HFFc6 (cell line): ENCODE results near the gene DLGAP4. TPM values are rescaled to one million over a fixed set of nuclear protein-coding genes. Genes with fewer than 3 reads are reported as not detected.

Experiments used
- DNase-seq: peaks from one replicate; pipeline ENCODE4 v3.0.0-alpha.2; 2018
- H3K27ac Mint-ChIP-seq: 2 replicates; pipeline ENCODE4 v1.8.0; 2020; ENCODE audit warnings: mild to moderate bottlenecking, mixed read lengths
- H3K27me3 Mint-ChIP-seq: 2 replicates; pipeline ENCODE4 v1.8.0; 2021; ENCODE audit warnings: mild to moderate bottlenecking, moderate library complexity, mixed read lengths; ENCODE audit not compliant: insufficient read depth
- H3K36me3 Mint-ChIP-seq: 2 replicates; pipeline ENCODE4 v1.8.0; 2021; ENCODE audit warnings: low read depth, mixed read lengths
- H3K4me1 Mint-ChIP-seq: 2 replicates; pipeline ENCODE4 v1.8.0; 2020; ENCODE audit warnings: low read depth, mixed read lengths
- H3K4me3 Mint-ChIP-seq: 2 replicates; pipeline ENCODE4 v1.8.0; 2020; ENCODE audit warnings: mild to moderate bottlenecking, moderate library complexity, mixed read lengths
- H3K9me3 Mint-ChIP-seq: 2 replicates; pipeline ENCODE4 v1.8.0; 2020; ENCODE audit warnings: mild to moderate bottlenecking, mixed read lengths
- total RNA-seq, 6 experiments: library from RNA; stranded (reverse); fragmentation: NEBNext Ultra II Directional; extraction: Animal tissue kit (Norgen Biotek cat#: 25700); gene quantifications; 2 replicates in 1 of 6; 3 replicates in 5 of 6; pipeline ENCODE4 v1.2.3, GENCODE V29; 2021
- TF ChIP-seq, protein P1 (sequence below): fragments of 200-600 bp; sonication (generic); IDR thresholded peaks from 2 replicates; pipeline ENCODE4 v1.5.0; 2021; ENCODE audit warnings: antibody characterized with exemption, mild to moderate bottlenecking

The DLGAP4 gene
- total RNA-seq, 6 experiments from 2014 or later: 118 to 150 (median 140) TPM

DNA sequence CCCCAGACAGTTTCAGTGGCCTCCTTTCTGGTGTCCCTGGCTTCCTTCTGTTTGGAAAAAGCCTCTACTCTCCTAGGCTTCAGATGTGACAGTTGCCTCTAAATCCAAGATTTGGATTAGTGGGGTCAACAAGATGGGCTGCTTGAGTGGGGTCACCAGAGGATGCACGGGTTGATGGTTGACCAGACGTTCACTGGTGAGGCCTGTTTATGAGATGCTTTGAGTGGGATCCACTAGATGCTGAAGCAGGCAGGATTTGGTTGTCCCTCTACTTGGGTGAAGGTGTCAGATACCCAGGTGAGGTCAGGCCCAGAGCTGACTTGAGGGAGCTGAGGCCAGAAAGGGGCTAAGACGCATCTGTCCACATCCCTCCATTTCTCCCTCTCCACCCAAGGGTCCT is 8.1 kb upstream of the DLGAP4 start:
- Mint-ChIP-seq H3K4me3 (no peak overlapping the region), H3K27ac (no peak overlapping the region), H3K36me3 (no peaks in the 10 kb centered on the region), H3K9me3 (no peaks in the 10 kb centered on the region), H3K4me1 (no peaks in the 10 kb centered on the region), H3K27me3 (peaks cover 53% of the 10 kb centered on the region)
- no peak for DNase-seq
- TF ChIP-seq, protein P1, sequence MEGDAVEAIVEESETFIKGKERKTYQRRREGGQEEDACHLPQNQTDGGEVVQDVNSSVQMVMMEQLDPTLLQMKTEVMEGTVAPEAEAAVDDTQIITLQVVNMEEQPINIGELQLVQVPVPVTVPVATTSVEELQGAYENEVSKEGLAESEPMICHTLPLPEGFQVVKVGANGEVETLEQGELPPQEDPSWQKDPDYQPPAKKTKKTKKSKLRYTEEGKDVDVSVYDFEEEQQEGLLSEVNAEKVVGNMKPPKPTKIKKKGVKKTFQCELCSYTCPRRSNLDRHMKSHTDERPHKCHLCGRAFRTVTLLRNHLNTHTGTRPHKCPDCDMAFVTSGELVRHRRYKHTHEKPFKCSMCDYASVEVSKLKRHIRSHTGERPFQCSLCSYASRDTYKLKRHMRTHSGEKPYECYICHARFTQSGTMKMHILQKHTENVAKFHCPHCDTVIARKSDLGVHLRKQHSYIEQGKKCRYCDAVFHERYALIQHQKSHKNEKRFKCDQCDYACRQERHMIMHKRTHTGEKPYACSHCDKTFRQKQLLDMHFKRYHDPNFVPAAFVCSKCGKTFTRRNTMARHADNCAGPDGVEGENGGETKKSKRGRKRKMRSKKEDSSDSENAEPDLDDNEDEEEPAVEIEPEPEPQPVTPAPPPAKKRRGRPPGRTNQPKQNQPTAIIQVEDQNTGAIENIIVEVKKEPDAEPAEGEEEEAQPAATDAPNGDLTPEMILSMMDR: no peak

DNA sequence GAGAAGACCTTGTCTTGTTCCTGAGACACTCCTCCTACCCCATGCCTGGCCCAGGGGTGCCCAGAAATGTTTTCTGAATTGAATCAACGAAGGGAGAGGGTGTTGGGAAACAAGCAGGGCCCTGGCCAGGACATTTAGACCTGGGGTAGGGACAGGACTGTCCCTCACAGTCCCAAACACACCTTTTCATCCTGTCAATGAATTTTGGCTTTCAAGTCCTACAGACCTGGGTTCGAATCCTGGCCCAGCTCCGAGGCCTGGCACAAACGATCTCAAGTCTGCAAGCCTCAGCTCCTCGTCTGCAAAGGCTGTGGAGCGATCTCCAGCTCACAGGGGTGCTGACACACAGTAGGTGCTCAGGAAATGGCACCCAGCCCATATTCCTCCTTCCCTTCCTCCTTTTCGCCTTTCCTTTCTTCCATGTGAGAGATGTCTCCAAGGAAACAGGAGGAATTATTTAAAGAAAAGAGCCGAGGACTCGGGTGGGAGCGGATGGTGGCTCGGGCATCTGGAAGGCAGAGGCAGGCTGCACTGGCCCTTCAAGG is 7.3 kb upstream of the DLGAP4 start:
- no peaks in the 10 kb centered on the region for H3K36me3 Mint-ChIP-seq
- DNase-seq: no peak
- H3K4me3 Mint-ChIP-seq: no peak overlapping the region
- H3K4me1 Mint-ChIP-seq: no peaks in the 10 kb centered on the region
- H3K9me3 Mint-ChIP-seq: no peaks in the 10 kb centered on the region
- TF ChIP-seq, protein P1: no peak
- peaks cover 50% of the 10 kb centered on the region for H3K27me3 Mint-ChIP-seq
- no peak overlapping the region for H3K27ac Mint-ChIP-seq

DNA sequence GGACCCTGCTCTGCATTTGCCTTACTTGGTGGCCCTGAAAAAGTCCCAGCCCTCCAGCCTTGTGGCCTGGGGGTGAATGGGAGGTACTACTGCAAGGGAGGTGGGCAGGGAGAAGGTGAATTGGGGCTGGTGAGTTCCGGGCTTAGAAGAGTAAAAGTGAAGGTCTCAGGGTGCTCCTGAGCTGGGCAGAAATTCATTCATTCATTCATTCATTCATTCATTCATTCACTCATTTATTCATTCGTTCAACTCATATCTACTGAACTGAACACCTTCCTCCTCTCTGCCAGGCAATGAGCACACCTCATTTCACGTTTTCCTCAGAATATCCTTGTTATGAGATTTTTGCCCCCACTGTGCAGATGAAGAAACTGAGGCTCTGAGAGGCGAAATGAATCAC is 6.7 kb upstream of the DLGAP4 start:
- Mint-ChIP-seq H3K27me3 (peaks cover 48% of the 10 kb centered on the region), H3K4me3 (no peak overlapping the region), H3K36me3 (no peaks in the 10 kb centered on the region), H3K9me3 (no peaks in the 10 kb centered on the region), H3K4me1 (no peaks in the 10 kb centered on the region), H3K27ac (no peak overlapping the region)
- TF ChIP-seq, protein P1: no peak
- no peak for DNase-seq

DNA sequence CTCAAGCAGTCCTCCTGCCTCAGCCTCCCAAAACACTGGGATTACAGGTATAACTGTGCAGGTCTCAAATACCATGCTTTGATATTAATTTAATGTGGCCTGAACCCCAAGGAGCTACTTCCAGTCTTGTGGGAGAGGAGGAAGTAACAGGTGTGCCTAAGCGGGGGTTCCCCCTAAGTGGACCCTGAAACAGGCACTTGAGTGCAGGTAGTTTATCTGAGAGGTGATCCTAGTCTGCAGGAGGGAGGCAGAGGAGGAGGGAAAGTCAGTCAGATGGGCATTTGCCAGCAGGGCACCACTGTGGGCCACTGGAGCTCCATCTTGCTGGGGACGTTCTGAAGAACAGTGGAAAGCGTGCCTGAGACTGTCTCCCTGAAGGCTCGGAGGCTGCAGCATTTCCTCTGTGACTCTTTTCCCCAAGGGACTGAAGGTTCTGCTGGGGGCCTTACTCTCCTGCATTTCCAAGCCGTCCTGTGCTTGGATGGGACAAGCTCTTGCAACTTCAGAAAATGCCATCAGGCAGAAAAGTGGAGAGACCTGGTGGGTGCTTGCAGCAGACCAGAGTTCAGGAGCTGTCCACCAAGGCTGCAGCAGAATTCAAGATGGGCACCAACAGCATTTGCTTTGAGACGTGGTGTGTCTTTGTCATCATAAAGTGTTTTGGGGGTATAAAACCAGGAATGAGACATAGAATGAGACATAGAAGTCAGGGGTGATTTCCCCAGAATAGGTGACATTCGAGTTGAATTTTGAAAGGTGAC is 4.6 kb upstream of the DLGAP4 start:
- H3K9me3 Mint-ChIP-seq: no peaks in the 10 kb centered on the region
- no peak overlapping the region for H3K4me3 Mint-ChIP-seq
- TF ChIP-seq, protein P1: no peak
- H3K27ac Mint-ChIP-seq: no peak overlapping the region
- no peak for DNase-seq
- H3K36me3 Mint-ChIP-seq: no peaks in the 10 kb centered on the region
- H3K4me1 Mint-ChIP-seq: no peaks in the 10 kb centered on the region
- peaks cover 47% of the 10 kb centered on the region for H3K27me3 Mint-ChIP-seq

DNA sequence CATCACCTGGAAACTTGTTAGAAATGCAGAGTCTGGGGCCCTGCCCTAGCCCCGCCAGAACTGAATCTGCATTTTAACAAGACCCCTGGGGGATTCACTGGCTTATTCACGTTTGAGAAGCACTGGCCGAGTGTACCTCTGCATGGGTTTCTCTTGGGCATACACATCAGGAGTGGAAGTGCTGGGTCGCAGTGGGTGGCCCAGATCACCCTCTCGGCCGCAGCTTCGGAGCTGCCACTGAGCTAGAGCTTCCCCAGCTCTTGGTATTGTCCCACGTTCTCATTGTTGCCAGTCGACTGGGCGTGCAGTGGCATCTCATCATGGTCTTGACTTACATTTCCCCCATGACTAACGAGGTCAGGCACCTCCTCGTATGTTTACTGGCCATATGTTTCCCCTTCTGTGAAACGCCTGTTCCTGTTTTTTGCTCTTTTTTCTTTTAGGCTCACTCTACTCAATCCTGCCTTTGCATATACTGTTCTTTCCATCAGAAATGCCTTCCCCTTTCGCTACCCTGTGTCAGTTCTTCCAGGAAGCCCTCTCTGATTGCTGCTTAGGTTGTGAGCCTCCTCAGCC is 3.0 kb upstream of the DLGAP4 start:
- Mint-ChIP-seq H3K27me3 (peaks cover 46% of the 10 kb centered on the region), H3K27ac (no peak overlapping the region), H3K4me3 (no peak overlapping the region), H3K4me1 (no peaks in the 10 kb centered on the region), H3K36me3 (no peaks in the 10 kb centered on the region), H3K9me3 (no peaks in the 10 kb centered on the region)
- TF ChIP-seq, protein P1: no peak
- no peak for DNase-seq
